Loucy (cell line): Measurements from ENCODE around the gene ZMYM3.
"Not testable (repeated sequence)": the region's sequence is repeated elsewhere in the genome, so short reads cannot be mapped to it uniquely, and the experiment has no call there.

Experiments used
- H2AFZ ChIP-seq: fragments of 200-600 bp; sonication (generic); 2 replicates; pipeline ENCODE4 v1.6.0; 2016; ENCODE audit warnings: antibody characterized with exemption, mild to moderate bottlenecking, low read length, moderate library complexity
- H3F3A ChIP-seq: fragments of 200-600 bp; 2 replicates; pipeline ENCODE4 v1.6.0; 2016; ENCODE audit warnings: antibody characterized with exemption, low read depth, mild to moderate bottlenecking
- H3K27me3 ChIP-seq: fragments of 200-600 bp; sonication (generic); 2 replicates; pipeline ENCODE4 v1.6.1; 2014; ENCODE audit warnings: low read length, mild to moderate bottlenecking; ENCODE audit not compliant: insufficient read depth, poor library complexity, severe bottlenecking
- H3K36me3 ChIP-seq: fragments of 200-600 bp; sonication (generic); 2 replicates; pipeline ENCODE4 v1.6.1; 2016; ENCODE audit warnings: low read length; ENCODE audit not compliant: insufficient read depth
- H3K4me1 ChIP-seq: fragments of 200-600 bp; sonication (generic); 2 replicates; pipeline ENCODE4 v1.5.1; 2014; ENCODE audit warnings: low read length, mild to moderate bottlenecking; ENCODE audit not compliant: insufficient read depth, poor library complexity, severe bottlenecking
- H3K4me2 ChIP-seq: fragments of 200-600 bp; sonication (generic); 2 replicates; pipeline ENCODE4 v1.6.0; 2014; ENCODE audit warnings: antibody characterized with exemption, low read length, low read depth, mild to moderate bottlenecking; ENCODE audit not compliant: poor library complexity, severe bottlenecking
- H3K4me3 ChIP-seq: fragments of 200-600 bp; sonication (generic); 2 replicates; pipeline ENCODE4 v1.5.1; 2014; ENCODE audit warnings: low read length, mild to moderate bottlenecking, mixed read lengths; ENCODE audit not compliant: poor library complexity, severe bottlenecking
- H3K79me2 ChIP-seq: fragments of 200-600 bp; sonication (generic); 2 replicates; pipeline ENCODE4 v1.6.1; 2014; ENCODE audit warnings: low read length; ENCODE audit not compliant: insufficient read depth
- H3K9ac ChIP-seq: fragments of 200-600 bp; sonication (generic); 2 replicates; pipeline ENCODE4 v1.6.0; 2014; ENCODE audit warnings: mild to moderate bottlenecking, low read depth, low read length, moderate library complexity; ENCODE audit not compliant: poor library complexity, severe bottlenecking
- H3K9me2 ChIP-seq: fragments of 200-600 bp; sonication (generic); replicated peaks from 2 replicates; pipeline ENCODE4 v1.6.1; 2016; ENCODE audit warnings: low read depth, low read length, mixed read lengths
- H3K9me3 ChIP-seq: fragments of 200-600 bp; sonication (generic); 2 replicates; pipeline ENCODE4 v1.6.1; 2014; ENCODE audit warnings: mild to moderate bottlenecking, antibody characterized with exemption, low read length, low read depth; ENCODE audit not compliant: insufficient read depth
- H4K20me1 ChIP-seq: fragments of 200-600 bp; sonication (generic); 2 replicates; pipeline ENCODE4 v1.6.0; 2014; ENCODE audit warnings: antibody characterized with exemption, low read length, mild to moderate bottlenecking; ENCODE audit not compliant: insufficient read depth, poor library complexity, severe bottlenecking
- EZH2phosphoT487 ChIP-seq: fragments of 200-600 bp; IDR thresholded peaks from 2 replicates; pipeline ENCODE4 v1.6.1; 2018; ENCODE audit warnings: antibody characterized with exemption, mild to moderate bottlenecking, moderate library complexity, borderline replicate concordance
- TF ChIP-seq, protein P1 (sequence below): fragments of 200-600 bp; sonication (generic); conservative IDR thresholded peaks from 2 replicates; pipeline ENCODE4 v1.5.1; 2014; ENCODE audit warnings: mild to moderate bottlenecking, antibody characterized with exemption, low read length

ZMYM3 gene

DNA sequence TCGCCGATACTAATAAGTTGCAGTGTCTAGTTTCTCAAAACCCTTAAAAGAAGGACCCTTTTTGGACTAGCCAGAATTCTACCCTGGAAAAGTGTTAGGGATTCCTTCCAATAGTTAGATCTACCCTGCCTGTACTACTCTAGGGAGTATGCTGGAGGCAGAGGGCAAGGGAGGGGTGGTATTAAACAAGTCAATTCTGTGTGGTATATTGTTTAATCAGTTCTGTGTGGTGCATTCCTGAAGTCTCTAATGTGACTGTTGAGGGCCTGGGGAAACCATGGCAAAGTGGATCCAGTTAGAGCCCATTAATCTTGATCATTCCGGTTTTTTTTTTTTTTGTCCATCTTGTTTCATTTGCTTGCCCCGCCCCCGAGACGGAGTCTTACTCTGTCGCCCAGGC is 46.1 kb upstream of the ZMYM3 start:
- not testable (repeated sequence) for H3K4me1 ChIP-seq

DNA sequence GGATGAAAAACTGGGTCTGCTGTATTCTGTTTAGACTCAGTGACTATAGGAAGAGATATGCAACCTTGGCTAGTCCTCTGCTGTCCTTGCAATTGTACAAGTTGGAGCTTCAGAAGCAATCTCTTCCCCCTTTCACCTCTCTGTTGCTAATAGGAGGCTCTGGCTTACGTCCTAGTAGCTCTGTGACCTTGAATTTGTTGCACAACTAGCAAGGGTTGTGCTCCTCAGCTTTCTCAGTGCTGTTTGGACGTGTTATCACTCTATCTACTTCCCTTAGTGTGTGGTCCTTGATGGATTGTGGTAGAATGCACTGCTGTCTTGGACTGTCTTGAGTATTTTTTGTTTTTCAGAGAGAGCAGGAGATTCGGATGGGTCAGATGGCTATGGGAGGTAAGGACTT is 44.2 kb upstream of the ZMYM3 start:
- Histone ChIP-seq H3K36me3 (peaks cover 78% of the 10 kb centered on the region; the same call in 1 of the 2 replicates), H3K4me3 (no peak overlapping the region), H3K9ac (no peak overlapping the region), H3K27me3 (no peaks in the 10 kb centered on the region), H3K4me1 (no peaks in the 10 kb centered on the region), H3F3A (no peaks in the 10 kb centered on the region), H2AFZ (no peak overlapping the region), H4K20me1 (peaks cover 35% of the 10 kb centered on the region), H3K9me3 (no peaks in the 10 kb centered on the region), H3K79me2 (peaks cover 20% of the 10 kb centered on the region; the same call in 1 of the 2 replicates), H3K9me2 (no peaks in the 10 kb centered on the region), H3K4me2 (no peak overlapping the region)
- no peak for TF ChIP-seq EZH2phosphoT487
- TF ChIP-seq, protein P1, sequence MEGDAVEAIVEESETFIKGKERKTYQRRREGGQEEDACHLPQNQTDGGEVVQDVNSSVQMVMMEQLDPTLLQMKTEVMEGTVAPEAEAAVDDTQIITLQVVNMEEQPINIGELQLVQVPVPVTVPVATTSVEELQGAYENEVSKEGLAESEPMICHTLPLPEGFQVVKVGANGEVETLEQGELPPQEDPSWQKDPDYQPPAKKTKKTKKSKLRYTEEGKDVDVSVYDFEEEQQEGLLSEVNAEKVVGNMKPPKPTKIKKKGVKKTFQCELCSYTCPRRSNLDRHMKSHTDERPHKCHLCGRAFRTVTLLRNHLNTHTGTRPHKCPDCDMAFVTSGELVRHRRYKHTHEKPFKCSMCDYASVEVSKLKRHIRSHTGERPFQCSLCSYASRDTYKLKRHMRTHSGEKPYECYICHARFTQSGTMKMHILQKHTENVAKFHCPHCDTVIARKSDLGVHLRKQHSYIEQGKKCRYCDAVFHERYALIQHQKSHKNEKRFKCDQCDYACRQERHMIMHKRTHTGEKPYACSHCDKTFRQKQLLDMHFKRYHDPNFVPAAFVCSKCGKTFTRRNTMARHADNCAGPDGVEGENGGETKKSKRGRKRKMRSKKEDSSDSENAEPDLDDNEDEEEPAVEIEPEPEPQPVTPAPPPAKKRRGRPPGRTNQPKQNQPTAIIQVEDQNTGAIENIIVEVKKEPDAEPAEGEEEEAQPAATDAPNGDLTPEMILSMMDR, result no peak

More for the DNA sequence above, 46.1 kb upstream of the ZMYM3 start:
- H3K9me3 ChIP-seq, H3K9me2 ChIP-seq, H2AFZ ChIP-seq, H3K79me2 ChIP-seq, H3F3A ChIP-seq, H3K9ac ChIP-seq, H3K4me3 ChIP-seq, H3K27me3 ChIP-seq, H3K4me2 ChIP-seq: not testable (repeated sequence)
- Histone ChIP-seq H4K20me1 (peaks cover 28% of the 10 kb centered on the region), H3K36me3 (peaks cover 74% of the 10 kb centered on the region; the same call in 1 of the 2 replicates)

DNA sequence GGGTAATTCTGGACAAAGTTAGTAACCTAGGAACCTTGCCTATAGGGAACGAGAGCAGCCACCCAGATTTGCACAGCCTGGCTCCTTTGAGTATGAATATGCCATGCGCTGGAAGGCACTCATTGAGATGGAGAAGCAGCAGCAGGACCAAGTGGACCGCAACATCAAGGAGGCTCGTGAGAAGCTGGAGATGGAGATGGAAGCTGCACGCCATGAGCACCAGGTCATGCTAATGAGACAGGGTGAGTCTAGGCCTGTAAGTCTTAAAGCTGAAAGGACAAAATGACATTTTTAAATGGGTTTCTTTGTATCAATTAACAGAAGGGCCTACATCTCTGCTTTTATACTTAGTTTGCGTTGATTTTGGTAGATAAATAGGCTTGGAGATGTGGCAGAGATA is 42.9 kb upstream of the ZMYM3 start:
- no peak overlapping the region for H2AFZ ChIP-seq
- H3K4me1 ChIP-seq, result peaks cover 2% of the 10 kb centered on the region
- H3K79me2 ChIP-seq, result peaks cover 33% of the 10 kb centered on the region
- no peaks in the 10 kb centered on the region for H3K9me3 ChIP-seq
- no peak overlapping the region for H3K9ac ChIP-seq
- H3K4me3 ChIP-seq, result no peak overlapping the region
- H3K9me2 ChIP-seq, result no peaks in the 10 kb centered on the region
- H3K36me3 ChIP-seq, result peaks cover 90% of the 10 kb centered on the region; the same call in 1 of the 2 replicates
- H3K4me2 ChIP-seq, result no peak overlapping the region
- H3K27me3 ChIP-seq, result no peaks in the 10 kb centered on the region
- no peaks in the 10 kb centered on the region for H3F3A ChIP-seq
- H4K20me1 ChIP-seq, result peaks cover 45% of the 10 kb centered on the region
- TF ChIP-seq, protein P1, result no peak
- no peak for TF ChIP-seq EZH2phosphoT487

DNA sequence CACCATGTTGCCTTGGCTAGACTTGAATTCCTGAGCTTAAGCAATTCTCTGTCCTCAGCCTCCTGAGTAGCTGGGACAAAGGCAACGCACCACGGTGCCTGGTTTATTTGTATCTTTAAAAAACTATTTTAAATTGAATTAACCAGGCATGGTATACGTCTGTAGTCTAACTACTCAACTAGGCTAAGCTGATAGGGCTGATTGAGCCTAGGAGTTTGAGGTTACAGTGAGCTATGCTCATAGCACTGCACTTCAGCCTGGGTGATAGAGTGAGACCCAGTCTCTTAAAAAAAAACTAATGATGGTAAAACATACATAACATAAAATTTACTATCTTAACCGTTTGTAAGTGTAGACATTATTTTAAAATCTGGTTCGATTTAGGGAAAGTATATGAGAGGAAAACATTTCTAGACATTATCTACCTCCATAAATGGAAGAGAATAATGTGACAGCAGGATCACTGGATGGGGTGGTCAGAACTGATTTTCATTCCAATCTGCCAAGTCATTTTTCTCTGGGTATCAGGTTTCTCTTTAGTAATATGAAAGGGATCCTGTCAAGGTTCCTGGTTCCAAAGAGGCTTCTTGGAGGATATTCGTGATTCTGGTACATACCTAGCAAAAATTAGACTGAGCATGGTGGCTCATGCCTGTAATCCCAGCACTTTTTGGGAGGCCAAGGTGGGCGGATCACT is 38.9 kb upstream of the ZMYM3 start:
- no peaks in the 10 kb centered on the region for H3K9me2 ChIP-seq
- no peak overlapping the region for H2AFZ ChIP-seq
- no peak overlapping the region for H3K9ac ChIP-seq
- no peak overlapping the region for H3K4me3 ChIP-seq
- peaks cover 76% of the 10 kb centered on the region for H3K36me3 ChIP-seq
- H3K79me2 ChIP-seq, result peaks cover 73% of the 10 kb centered on the region
- peaks cover 64% of the 10 kb centered on the region for H4K20me1 ChIP-seq
- no peaks in the 10 kb centered on the region for H3F3A ChIP-seq
- H3K4me1 ChIP-seq, result peaks cover 9% of the 10 kb centered on the region
- TF ChIP-seq, protein P1, result no peak
- no peak for TF ChIP-seq EZH2phosphoT487
- H3K4me2 ChIP-seq, result no peak overlapping the region
- no peaks in the 10 kb centered on the region for H3K9me3 ChIP-seq
- H3K27me3 ChIP-seq, result no peaks in the 10 kb centered on the region
